SU-DHL-6 (cell line): ENCODE measurements around the gene SMURF1.

Source experiments
- H2AFZ ChIP-seq: fragments of 200-600 bp; sonication (generic); 2 replicates; pipeline ENCODE4 v1.6.1; 2014; ENCODE audit warnings: low read depth, mild to moderate bottlenecking, moderate library complexity, mixed read lengths, antibody characterized with exemption, low read length; ENCODE audit not compliant: severe bottlenecking
- H3F3A ChIP-seq: fragments of 200-600 bp; shearing (Covaris generic); 2 replicates; pipeline ENCODE4 v1.6.0; 2016; ENCODE audit warnings: antibody characterized with exemption, mild to moderate bottlenecking; ENCODE audit not compliant: insufficient read depth
- H3K27ac ChIP-seq: fragments of 200-600 bp; sonication (generic); 2 replicates; pipeline ENCODE4 v1.5.1; 2016; ENCODE audit warnings: low read depth, mild to moderate bottlenecking, low read length, moderate library complexity, mixed read lengths
- H3K27me3 ChIP-seq: fragments of 200-600 bp; sonication (generic), shearing (Covaris generic); 2 replicates; pipeline ENCODE4 v1.6.0; 2014; ENCODE audit warnings: mild to moderate bottlenecking, low read length
- H3K36me3 ChIP-seq: fragments of 200-600 bp; sonication (generic); 2 replicates; pipeline ENCODE4 v1.6.1; 2014; ENCODE audit warnings: mild to moderate bottlenecking, low read length, mixed read lengths
- H3K4me2 ChIP-seq: fragments of 300-600, 200-600 bp; shearing (Covaris generic), sonication (generic); 2 replicates; pipeline ENCODE4 v1.6.0; 2014; ENCODE audit warnings: low read length, low read depth, mild to moderate bottlenecking; ENCODE audit not compliant: poor library complexity, severe bottlenecking
- H3K4me3 ChIP-seq: fragments of 200-600 bp; sonication (generic); 2 replicates; pipeline ENCODE4 v1.5.1; 2014; ENCODE audit warnings: antibody characterized with exemption, low read length, mild to moderate bottlenecking, mixed read lengths; ENCODE audit not compliant: insufficient read depth, poor library complexity, severe bottlenecking
- H3K79me2 ChIP-seq: fragments of 200-600 bp; sonication (generic); 2 replicates; pipeline ENCODE4 v1.6.1; 2014; ENCODE audit warnings: mild to moderate bottlenecking, low read length, moderate library complexity; ENCODE audit not compliant: insufficient read depth
- H3K9ac ChIP-seq: fragments of 200-600 bp; sonication (generic); 2 replicates; pipeline ENCODE4 v1.7.0; 2014; ENCODE audit warnings: mild to moderate bottlenecking, low read length
- H3K9me2 ChIP-seq: fragments of 200-600 bp; sonication (generic); replicated peaks from 2 replicates; pipeline ENCODE4 v1.6.1; 2014; ENCODE audit warnings: low read length; ENCODE audit not compliant: insufficient read depth
- H3K9me3 ChIP-seq: fragments of 200-600 bp; sonication (generic); 2 replicates; pipeline ENCODE4 v1.6.1; 2014; ENCODE audit warnings: low read length, mixed read lengths; ENCODE audit not compliant: insufficient read depth
- H4K20me1 ChIP-seq: fragments of 200-600 bp; sonication (generic); 2 replicates; pipeline ENCODE4 v1.6.1; 2014; ENCODE audit warnings: low read depth, mild to moderate bottlenecking, antibody characterized with exemption, low read length, moderate library complexity, mixed read lengths
- CTCF ChIP-seq: fragments of 200-600 bp; sonication (generic); IDR thresholded peaks from one replicate; pipeline ENCODE4 v1.5.1; 2017; ENCODE audit warnings: antibody characterized with exemption, mild to moderate bottlenecking, low read length, moderate library complexity; ENCODE audit not compliant: insufficient read depth, poor library complexity, severe bottlenecking
- EZH2phosphoT487 ChIP-seq: fragments of 200-600 bp; sonication (generic), shearing (Covaris generic); conservative IDR thresholded peaks from 2 replicates; pipeline ENCODE4 v1.6.1; 2018; ENCODE audit warnings: mild to moderate bottlenecking, antibody characterized with exemption, low read length, moderate library complexity, mixed read lengths

SMURF1 gene

GRCh38 chr7:99170730-99171074 lies 26.8 kb upstream of the SMURF1 start:
- no peaks in the 10 kb centered on the region for H3K79me2 ChIP-seq

DNA sequence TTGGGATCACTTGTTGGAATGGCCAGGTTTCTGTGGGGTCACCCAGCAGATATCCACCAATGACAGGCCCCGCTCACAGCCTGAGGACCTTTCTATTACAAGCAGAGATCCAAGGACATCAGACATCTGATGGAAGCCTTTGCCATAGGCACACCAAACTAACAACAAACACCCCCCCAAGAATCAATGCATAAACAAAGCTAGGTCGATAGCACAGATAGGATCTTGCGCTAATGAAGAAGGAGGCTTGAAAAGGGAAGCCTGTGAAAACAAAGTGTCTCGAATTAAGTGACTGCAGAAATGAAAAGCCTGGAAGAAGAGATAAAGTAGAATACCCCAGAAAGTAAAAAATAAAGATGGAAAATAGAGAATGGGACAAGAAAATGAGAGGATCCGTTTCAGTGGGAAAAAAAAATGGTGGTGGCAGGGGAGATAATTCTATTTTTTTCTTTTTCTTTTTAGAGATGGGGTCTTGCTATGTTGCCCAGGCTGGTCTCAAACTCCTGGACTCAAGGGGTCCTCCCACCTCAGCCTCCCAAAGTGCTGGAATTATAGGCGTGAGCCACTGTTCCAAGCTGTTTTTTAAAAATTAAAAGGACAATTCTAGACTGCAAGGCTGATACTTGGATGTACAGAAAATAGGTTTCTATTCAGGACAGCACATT lies 26.3 kb upstream of the SMURF1 start:
- Histone ChIP-seq H3K4me3 (no peak overlapping the region), H3K9me2 (no peaks in the 10 kb centered on the region), H3K27me3 (peaks cover 3% of the 10 kb centered on the region; the same call in 1 of the 2 replicates), H3K27ac (no peak overlapping the region), H3K4me2 (no peak overlapping the region), H3K9ac (no peak overlapping the region), H3F3A (no peaks in the 10 kb centered on the region), H3K36me3 (no peaks in the 10 kb centered on the region), H3K79me2 (no peaks in the 10 kb centered on the region), H2AFZ (no peak overlapping the region), H4K20me1 (no peaks in the 10 kb centered on the region), H3K9me3 (no peaks in the 10 kb centered on the region)
- TF ChIP-seq CTCF (no peak), EZH2phosphoT487 (no peak)

More at GRCh38 chr7:99170730-99171074, 26.8 kb upstream of the SMURF1 start:
- no peaks in the 10 kb centered on the region for H4K20me1 ChIP-seq
- no peaks in the 10 kb centered on the region for H3K9me2 ChIP-seq
- no peak overlapping the region for H3K27ac ChIP-seq
- no peaks in the 10 kb centered on the region for H3K9me3 ChIP-seq
- no peak overlapping the region for H3K9ac ChIP-seq
- H2AFZ ChIP-seq = no peak overlapping the region
- H3K27me3 ChIP-seq = peaks cover 3% of the 10 kb centered on the region; the same call in 1 of the 2 replicates
- TF ChIP-seq EZH2phosphoT487 (no peak), CTCF (no peak)
- no peaks in the 10 kb centered on the region for H3F3A ChIP-seq
- H3K36me3 ChIP-seq = no peaks in the 10 kb centered on the region
- H3K4me2 ChIP-seq = no peak overlapping the region
- no peak overlapping the region for H3K4me3 ChIP-seq

- H4K20me1 ChIP-seq = no peaks in the 10 kb centered on the region
- TF ChIP-seq EZH2phosphoT487 = no peak
- TF ChIP-seq CTCF = no peak
- H3F3A ChIP-seq = no peaks in the 10 kb centered on the region
- no peaks in the 10 kb centered on the region for H3K36me3 ChIP-seq
- H3K9me3 ChIP-seq = no peaks in the 10 kb centered on the region
- H2AFZ ChIP-seq = no peak overlapping the region
- H3K9ac ChIP-seq = no peak overlapping the region
- H3K4me3 ChIP-seq = no peak overlapping the region
- peaks cover 3% of the 10 kb centered on the region; the same call in 1 of the 2 replicates for H3K27me3 ChIP-seq
- H3K9me2 ChIP-seq = no peaks in the 10 kb centered on the region
- H3K79me2 ChIP-seq = no peaks in the 10 kb centered on the region
- H3K27ac ChIP-seq = no peak overlapping the region
- H3K4me2 ChIP-seq = no peak overlapping the region
Observed at GRCh38 chr7:99167072-99167471, 23.2 kb upstream of the SMURF1 start.
